ENCODE results near the gene POFUT2.
A peak's percentile ranks its signal among the peaks of the same experiment; 100 is the strongest.

The POFUT2 gene
- total RNA-seq, result 46.7 to 56.2 reads per million in 2 donors

GRCh38 chr21:45287438-45288391 lies at the start of gene POFUT2:
TSS of gene POFUT2 (minus strand) at chr21:45287895. CDS start at chr21:45287871, 24 bp downstream.
- DNase-seq, result peak; percentile 99

DNA sequence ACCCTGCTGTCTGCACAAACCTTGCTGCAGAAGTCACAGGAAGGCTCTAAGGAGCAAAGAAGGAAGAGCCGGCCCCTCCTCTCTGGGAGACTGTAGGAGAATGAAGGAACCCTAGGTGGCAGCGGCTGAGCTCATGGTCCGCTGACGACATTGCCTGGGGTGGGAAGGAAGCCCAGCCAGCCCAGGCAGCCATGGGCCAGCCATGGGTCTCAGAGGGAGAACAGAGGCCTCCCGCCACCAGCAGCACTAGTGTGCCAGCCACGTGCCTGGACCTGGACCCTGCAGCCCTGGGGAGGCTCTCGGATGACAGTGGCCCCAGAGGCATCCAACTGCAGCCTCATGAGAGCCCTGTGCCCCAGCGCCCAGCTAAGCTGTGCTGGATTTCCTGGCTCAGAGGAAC lies 49.2 kb upstream of the POFUT2 start:
- no peak for DNase-seq

- no peak for DNase-seq
These were observed 48.8 kb upstream of the POFUT2 start for GRCh38 chr21:45336535-45336810.

- no peak for DNase-seq
These were observed 48.3 kb upstream of the POFUT2 start for GRCh38 chr21:45335761-45336534.

GRCh38 chr21:45335151-45335760 lies 47.6 kb upstream of the POFUT2 start:
- no peak for DNase-seq

GRCh38 chr21:45334591-45335081 lies 46.9 kb upstream of the POFUT2 start:
- no peak for DNase-seq

DNA sequence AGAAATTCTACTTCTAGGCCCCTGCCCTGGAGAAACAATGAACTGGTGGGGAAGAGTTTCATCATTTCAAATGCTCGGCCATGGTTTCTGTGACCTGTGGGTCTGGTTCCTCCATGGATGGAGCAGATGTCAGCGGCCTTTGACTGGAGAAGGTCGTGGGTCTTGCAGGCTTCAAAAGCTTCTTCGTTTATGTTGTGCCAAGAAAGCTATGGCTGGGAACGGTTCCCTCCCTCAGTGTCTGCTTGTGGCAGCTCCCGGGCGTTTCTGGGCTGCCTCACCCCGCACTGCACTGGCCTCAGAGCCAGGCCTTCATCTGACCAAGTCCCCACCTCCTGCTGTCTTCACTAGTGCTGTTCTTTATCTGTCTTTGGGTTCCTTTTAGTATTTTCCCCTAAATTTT lies 46.4 kb upstream of the POFUT2 start:
- no peak for DNase-seq

DNA sequence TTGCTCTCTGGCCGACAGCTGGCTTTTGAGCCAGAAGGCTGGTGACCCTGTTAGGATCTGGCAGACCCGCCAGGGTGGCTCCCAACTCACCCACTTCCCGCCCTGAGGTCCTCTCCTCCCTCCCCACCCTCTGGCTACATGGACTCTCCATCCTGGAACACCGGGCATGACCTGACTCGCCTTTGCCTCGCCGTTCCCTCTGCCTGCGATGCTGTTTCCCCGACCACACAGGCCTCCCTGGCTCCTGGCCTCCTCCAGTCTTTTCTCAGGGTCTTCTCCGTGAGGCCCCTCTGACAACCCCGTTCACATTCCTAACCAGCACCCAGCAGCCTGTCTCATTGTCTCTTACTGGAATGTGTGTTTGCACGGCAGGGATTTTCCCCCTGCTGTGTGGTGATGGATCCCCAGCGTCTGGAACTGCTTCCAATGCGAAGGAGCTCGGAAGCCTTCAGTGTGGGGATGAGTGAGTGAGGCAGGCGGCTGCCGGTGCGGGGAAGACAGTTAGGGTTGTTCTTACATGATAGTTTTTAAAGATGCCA lies 46.0 kb upstream of the POFUT2 start:
- no peak for DNase-seq

- no peak for DNase-seq
These were observed 45.4 kb upstream of the POFUT2 start for GRCh38 chr21:45332981-45333582.

- no peak for DNase-seq
These were observed 44.7 kb upstream of the POFUT2 start for GRCh38 chr21:45332415-45332814.

- DNase-seq, result no peak
These were observed 43.9 kb upstream of the POFUT2 start for GRCh38 chr21:45331531-45332147.

- no peak for DNase-seq
These were observed 43.2 kb upstream of the POFUT2 start for GRCh38 chr21:45330851-45331261.

DNA sequence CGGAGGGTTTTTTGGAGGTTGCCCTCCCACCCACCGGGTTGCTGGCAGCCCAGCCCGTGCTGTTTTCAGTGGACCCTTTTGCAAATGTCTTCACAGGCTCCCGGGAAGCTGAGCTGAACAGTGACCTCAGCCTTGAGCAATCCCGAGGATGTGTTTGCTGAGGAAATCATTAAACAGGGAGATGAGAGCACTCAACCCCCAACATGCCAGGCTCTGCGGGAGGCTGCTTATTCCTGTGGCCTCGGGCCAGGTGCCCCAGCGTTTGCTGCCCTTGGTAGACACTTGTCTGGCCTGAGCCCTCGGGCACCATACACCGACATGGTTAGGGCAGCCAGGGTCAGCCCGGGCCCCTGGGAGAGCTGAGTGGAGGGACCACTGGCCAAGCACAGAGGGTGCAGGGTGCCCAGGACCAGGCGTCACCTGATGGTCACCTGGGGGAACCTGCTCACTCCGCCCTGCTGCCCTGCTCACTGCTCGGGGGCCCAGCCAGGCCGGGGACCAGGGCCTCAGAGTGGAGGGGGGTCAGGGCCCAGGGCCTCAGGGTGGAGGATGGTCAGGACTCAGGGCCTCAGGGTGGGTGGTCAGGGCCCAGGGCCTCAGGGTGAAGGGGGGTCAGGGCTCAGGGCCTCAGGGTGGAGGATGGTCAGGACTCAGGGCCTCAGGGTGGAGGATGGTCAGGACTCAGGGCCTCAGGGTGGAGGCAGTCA lies 42.5 kb upstream of the POFUT2 start:
- no peak for DNase-seq

- no peak for DNase-seq
These were observed 41.8 kb upstream of the POFUT2 start for GRCh38 chr21:45329261-45330074.

DNA sequence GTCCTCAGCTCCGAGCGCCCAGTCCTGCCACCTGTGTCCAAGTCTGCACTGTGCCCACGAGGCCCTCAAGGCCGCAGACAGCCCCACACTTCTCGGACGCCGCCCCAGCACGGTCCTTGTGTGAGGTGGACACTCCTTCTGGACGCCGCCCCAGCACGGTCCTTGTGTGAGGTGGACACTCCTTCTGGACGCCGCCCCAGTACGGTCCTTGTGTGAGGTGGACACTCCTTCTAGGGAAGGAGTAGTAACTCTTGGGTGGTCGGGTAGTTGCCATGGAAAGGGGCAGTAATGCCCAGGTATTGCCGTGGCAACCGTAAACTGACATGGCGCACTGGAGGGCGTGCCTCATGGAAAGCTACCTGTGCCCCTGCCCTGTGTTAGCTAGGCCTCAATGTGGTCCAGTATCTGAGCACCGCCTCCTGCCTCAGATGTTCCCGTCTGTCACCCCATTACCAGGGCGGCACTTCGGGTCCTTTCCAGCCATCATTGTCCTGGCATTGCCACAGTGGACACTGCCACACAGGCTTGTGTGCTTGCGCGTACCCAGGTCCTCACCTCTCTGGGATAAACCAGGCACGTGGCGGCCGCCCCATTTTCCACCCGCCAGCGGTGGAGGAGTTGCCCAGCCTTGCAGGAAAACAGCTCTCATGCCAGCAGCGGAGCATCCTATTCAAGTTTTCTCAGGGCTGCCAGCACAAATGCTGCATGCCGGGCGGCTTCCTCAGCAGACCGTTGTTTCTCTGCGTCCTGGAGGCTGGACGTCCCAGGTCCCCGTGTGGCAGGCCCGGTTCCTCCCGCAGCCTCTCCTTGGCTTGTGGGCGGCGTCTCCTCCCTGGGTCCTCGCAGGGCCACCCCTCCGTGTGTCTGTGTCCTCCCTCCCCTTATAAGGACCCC lies 40.8 kb upstream of the POFUT2 start:
- DNase-seq, result no peak

DNA sequence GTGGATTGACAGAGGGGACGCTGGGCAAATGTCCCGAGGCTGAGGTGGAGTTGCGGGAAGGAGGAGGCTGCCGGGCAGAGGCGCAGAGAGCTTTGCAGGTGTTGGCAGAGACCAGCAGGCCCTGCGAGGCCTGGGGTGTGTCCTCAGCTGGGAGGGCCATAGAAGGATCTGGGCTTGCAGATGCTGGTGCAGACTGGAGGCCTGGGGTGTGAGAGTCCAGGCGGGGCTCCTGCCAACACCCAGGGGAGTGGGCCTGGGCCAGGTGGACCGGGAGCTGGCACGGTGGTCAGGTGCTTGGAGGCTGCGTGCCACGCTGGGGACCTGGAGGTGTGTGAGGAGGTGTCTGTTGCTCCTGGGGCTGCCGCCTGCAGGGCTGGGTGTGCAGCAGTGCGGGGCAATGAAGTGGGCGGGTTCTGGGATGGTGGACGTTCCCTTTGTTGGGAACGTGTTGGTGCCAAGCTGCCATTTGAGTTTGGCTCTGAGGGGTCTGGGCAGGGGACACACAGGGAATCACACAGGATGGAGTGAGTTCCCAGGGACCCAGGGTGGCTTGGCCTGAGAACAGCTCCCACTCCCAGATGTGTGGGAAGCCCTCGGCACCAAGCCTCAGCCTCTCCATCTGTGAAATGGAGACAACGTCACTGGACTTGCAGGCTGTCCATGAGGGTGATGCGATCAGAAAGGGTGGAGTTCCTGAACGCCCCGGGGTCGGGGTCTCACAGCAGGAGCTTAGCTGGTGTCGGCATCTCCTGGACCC lies 39.9 kb upstream of the POFUT2 start:
- no peak for DNase-seq

GRCh38 chr21:45326891-45327440 lies 39.3 kb upstream of the POFUT2 start:
- DNase-seq, result no peak

- no peak for DNase-seq
These were observed 38.6 kb upstream of the POFUT2 start for GRCh38 chr21:45326169-45326851.
